PC-9 (cell line): Measurements from ENCODE around the gene CALN1.

Experiments
- CTCF ChIP-seq: fragments of 200-600 bp; sonication (generic); conservative IDR thresholded peaks from 2 replicates; pipeline ENCODE4 v1.6.1; 2017; ENCODE audit warnings: mixed run types, antibody characterized with exemption, mild to moderate bottlenecking, moderate library complexity
- EZH2 ChIP-seq: fragments of 200-600 bp; sonication (generic); IDR thresholded peaks from 2 replicates; pipeline ENCODE4 v1.8.0; 2017; ENCODE audit warnings: antibody characterized with exemption, low read depth

DNA sequence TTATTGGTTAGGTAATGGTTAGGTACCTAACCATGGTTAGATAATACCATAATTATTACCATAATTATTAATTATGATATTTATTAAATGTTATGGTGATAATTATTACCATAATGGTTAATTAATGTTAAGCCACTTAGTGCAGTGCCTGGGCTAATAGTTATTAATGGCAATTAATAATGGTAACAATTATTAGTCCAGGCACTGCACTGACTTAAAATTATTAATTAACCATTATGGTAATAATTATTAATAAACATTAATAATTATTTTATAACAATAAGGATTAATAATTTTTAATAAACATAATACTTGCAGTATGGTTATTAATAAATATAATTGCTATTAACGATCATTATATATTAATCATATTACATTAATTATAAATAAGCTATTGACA, 604.0 kb downstream of the CALN1 start:
- no peak for TF ChIP-seq CTCF
- no peak for TF ChIP-seq EZH2
